HG03469 (cell line): ENCODE results near the gene EIF1AD.
"Not testable (repeated sequence)": the region's sequence is repeated elsewhere in the genome, so short reads cannot be mapped to it uniquely, and the experiment has no call there.

Experiments used
- ATAC-seq: cut with Tn5 transposase; IDR thresholded peaks from one replicate; pipeline ENCODE4 v1.9.1; 2021; ENCODE audit warnings: mild to moderate bottlenecking, moderate library complexity, moderate number of reproducible peaks; ENCODE audit not compliant: unreplicated experiment

Gene EIF1AD

DNA sequence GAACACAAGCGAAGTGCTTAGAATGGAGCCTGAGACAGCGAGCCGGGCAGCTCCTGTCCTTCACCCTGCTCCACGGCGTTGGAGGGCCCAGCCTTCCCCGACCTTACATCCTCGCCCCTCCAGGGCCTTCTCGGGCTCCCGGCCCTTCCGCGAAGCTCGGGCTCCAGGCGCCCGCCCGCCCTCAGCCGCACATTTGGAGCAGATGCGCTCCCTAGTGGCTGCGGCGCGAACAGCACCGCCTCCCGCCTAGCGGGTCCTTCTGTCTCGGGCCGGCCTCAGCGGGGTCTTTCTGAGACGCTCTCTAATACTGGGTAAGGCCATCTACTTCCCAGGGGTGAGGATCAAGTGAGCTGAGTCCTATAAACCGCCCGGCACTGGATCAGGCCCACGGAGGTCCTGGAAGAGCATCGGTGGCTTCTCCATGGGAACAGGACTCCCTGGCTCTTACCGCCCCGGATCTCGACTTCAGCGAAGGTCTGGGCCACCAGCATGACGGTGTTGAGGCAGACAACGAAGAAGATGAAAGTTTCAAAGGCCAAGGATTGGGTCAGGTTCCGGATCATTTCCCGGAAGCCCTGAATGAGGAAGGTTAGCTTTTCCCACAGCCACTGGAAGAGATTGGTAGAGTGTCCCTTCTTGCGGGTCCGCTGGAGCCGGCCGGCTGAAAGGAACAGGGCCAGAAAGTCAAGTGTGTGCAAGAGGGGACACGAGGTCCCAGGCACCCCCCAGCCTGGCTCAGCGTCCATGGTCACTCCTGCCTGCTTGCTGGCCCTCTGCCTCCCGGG, 20.6 kb upstream of the EIF1AD start:
- no peak for ATAC-seq

DNA sequence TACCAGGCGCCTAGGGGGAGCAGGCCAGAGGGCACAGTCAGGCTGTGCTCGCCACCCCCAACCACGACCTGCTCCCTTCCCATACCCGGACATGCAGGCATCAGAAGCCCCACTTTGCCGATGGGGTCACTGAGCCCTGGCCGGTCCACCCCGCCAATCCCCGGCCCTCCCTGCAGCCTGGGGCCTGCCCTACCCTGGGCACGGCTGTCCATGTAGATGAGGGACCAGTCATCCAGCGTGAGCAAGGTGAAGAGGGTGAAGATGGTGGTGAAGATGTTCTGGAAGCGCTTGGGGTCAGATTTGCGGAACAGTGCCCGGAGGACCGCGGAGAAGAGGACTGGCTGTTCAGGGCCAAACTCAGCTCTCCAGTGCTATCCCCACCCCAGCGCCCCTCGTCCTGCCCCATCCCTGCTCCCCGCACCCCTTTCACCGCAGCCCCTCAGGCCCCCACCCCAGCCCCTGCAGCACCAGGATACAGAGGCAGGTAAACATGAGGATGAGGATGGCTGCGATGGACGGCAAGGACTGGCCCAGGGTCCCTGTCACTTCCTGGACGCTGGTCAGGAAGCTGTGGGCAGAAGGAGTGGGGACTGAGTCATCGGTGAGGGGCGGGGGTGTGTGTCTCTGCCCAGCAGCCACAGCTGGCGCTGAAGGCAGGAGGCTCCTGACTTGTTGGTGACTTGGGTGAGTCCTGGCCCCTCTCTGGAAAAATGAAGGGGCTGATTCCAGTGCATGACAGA, 18.8 kb upstream of the EIF1AD start:
- no peak for ATAC-seq

DNA sequence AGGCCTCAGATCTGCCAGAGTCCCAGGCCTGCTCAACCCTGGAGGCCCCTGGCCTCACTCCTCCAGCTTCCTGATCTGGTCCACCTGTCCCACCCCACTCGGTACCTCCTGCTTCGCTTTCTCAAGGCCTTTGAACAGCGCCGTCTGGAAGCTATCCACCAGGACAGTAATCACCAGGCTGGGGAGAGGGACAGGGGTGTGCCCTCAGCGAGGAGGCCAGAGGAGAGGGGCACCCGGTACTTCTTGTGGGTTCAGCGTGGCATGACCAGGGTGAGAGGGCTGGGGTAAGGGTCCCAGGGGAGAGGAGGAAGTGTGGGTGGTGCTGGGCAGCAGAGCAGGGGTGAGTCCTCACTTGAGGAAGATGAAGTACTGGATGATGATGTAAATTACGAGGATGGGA, 18.3 kb upstream of the EIF1AD start:
- ATAC-seq: no peak

DNA sequence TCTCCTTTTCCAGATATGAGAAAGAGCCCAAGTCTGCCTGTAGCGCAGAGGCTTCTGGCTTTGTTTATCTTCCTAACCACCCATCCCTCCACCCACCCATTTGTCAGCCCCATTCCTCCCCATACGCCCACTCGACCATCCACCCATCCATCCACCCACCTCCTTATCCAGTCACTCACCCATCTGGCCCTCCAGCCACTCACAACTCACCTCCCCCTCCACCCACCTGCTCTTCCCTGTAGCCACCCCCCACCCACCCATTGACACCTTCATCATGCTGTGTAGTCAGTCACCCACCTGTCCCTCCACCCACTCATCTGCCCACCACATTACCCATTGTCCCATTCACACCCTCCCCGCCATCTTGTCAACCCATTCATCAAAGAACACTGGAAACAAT, 15.4 kb upstream of the EIF1AD start:
- no peak for ATAC-seq

DNA sequence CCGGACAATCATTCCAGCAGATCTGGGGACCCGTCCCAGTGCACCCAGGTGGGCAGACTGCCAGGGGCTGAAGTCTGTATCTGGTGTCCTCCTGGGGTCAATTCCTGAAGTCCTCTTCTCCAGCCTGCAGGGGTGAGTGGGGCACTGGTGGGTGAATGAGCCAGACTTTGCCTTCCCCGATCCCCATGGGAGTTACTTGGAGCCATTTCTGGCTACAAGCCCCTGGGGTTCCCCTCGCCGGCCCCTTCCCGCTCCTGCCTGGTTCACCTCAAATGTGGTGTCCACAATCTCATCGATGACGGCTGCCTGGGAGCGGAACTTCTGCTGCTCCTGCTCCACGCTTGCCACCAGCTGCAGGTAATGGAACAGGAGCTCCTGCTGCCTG, 14.8 kb upstream of the EIF1AD start:
- ATAC-seq: no peak

DNA sequence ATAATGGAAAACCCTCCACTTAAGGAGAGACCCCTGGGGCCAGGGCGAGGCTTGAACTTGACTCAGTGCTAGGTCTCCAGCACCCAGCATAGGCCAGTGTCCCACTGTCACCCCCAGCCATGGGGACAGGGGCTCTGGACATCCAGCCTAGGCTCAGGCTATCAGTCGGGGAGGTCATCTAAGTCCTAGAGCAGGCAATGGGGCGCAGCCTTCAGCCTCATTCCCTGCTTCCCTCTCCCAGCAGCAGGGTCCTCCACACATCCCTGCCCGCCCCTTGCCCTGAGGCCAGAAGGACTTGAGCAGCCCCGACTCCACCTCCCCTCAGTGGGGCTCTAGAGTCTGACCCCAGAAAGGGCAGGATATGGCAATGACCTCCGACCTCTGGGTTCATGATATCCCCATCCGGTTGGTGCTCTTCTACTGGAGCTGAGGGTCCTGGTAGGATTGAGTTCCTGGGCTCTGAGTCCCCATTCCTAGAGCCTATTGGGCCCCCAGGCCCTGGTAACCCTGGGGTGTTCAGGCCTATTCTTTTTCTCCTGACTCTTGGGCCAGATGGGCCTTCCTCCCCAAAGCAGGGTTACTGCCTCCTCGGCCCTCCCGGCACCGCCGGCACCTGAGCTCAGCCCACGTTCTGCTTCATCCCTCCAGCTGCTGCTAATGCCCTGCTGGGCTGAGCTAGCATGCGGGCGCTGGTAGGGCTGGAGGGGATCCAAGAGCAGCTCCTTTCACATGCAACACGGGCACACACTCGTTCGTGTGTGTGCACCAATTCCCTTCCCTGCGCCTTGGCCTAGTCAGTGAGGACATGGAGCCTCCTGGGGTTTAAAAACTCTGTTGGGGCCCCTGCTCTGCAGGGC, 14.2 kb upstream of the EIF1AD start:
- no peak for ATAC-seq

DNA sequence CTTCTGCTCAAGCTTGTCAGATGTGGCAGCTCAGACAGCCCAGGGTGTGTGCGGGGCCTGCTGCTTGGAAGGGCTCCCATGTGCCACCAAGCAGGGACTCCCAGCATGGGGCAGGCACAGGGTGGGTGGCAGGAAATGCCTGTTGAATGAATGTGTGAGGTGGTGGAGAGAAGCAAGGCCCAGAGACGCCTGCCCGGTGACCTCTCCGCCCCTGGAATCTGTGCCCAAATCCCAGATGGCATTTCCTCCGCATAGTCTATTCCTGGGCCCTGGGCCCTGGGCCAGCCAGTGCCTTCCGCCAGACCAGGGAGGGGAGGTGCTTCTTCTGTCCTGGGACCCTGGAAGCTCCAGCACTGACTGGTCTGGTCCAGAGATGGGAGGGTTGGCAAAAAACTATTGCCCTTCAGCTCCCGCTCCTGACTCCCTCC, 13.5 kb upstream of the EIF1AD start:
- ATAC-seq: no peak

DNA sequence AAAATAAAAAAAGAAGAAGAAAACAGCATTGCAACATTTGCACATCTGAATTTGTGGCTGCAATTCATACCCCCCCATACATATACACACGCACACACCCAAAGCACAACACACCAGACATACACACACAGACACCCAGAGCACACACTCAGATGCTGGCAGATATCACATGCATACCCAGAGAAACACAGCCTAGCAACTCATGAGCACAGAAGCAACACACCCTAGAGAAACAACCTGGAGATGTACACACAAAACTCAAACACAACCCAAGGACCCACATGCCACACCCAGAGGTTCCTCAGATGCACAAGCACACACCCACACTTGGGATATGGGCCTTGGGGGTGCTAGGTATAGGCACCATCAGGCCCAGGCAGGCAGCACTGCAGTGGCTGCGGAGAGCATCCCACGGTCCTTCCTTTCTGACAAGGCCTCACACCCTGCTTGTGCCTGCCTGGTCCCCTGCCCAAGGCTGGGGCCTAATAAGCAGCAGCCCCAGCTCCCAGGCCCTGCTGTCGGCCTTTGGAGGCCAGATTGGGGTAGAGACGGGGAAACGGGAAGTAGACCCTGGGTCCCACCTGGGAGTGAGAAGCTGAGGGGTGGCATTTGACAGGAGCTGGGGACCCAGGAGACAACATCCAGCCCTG, 13.0 kb upstream of the EIF1AD start:
- ATAC-seq: no peak

DNA sequence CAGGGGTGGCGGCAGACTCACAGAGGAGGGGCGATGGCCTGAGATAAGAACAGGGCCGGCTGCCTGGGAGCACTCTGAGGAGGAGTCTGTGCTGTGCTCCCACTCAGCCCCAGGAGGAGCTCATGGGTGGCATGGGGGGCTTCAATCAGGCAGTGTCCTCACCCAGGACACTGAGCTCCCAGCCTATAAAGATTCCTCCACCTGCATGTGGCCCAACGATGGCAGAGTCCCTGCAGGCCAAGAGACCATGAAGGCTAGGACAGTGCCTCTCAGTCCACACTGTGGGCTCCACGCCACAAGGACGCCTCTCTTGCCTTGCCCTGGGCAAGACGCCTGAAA, 11.8 kb upstream of the EIF1AD start:
- ATAC-seq: no peak

DNA sequence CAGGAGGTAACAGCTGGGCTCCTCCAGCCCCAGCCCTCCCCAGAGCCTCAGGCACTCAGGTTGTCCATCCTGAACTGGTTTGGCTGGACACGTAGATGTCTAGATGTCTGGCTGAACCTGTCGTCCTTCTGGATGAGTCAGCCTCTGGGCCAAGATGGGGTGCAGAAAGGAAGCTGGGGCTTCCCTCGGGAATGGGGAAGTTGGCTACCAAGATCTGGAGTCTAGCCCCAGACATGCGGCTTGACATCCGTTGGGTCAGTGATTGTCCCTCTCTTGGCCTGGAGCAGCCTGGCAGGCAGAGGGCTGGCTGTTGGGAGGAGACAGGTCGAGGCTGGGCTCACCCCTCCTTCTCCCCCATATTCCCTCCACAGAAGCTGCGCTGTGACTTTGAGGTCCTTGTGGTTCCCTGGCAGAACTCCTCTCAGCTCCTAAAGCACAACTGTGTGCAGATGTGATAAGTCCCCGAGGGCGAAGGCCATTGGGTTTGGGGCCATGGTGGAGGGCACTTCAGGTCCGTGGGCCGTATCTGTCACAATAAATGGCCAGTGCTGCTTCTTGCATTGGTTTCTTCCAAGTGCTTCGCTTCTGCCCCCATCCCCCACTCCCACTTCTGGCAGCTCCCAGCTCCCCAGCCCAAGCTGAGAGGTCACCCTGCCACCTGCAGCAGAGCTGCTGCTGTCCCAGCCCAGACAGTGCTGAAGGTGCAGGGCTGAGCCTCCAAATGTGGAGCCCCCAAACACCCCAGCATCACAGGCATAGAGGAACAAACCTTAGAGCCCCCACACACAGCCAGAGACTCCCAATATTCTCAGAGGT, 11.2 kb upstream of the EIF1AD start:
- no peak for ATAC-seq

DNA sequence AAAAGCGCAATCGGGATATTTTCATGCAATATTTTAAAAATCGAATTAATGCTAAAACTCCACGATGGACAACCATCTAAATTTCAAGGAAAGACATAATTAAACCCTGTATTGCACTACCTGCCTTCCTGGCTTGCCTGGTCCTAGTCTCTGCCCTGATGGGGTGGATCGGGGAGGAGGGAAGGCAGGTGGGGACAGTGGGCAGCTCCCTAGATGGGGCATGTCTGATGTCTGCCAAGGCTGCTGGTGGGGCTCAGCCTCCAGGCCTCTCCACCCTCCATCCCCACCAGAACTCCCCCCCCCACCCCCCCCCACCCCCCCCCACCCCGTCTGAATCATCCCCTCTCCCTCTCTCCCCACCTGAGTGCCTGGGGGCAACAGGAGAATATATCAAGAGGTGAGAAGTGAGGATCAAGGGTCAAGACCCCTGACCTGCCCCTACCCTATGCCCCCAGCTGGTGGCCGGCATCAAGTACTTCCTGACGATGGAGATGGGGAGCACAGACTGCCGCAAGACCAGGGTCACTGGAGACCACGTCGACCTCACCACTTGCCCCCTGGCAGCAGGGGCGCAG, 10.5 kb upstream of the EIF1AD start:
- ATAC-seq: no peak

DNA sequence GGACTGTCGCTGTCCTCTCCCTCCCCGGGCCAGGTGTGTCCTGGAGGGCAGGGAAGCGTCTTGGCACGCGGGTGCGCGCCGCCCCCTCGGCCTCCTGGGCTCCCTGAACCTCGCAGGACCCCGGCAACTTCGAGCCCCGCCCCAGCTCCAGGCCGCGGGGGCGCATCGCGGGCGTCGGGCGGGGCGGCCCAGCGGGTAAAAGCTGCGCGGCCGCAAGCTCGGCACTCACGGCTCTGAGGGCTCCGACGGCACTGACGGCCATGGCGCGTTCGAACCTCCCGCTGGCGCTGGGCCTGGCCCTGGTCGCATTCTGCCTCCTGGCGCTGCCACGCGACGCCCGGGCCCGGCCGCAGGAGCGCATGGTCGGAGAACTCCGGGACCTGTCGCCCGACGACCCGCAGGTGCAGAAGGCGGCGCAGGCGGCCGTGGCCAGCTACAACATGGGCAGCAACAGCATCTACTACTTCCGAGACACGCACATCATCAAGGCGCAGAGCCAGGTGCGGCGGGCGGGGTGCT, 9.9 kb upstream of the EIF1AD start, which contains the start of gene CST6:
TSS of gene CST6 (plus strand) at position 224 of the 519 bp plus-strand sequence. CDS start at position 261, 37 bp downstream.
- no peak for ATAC-seq

DNA sequence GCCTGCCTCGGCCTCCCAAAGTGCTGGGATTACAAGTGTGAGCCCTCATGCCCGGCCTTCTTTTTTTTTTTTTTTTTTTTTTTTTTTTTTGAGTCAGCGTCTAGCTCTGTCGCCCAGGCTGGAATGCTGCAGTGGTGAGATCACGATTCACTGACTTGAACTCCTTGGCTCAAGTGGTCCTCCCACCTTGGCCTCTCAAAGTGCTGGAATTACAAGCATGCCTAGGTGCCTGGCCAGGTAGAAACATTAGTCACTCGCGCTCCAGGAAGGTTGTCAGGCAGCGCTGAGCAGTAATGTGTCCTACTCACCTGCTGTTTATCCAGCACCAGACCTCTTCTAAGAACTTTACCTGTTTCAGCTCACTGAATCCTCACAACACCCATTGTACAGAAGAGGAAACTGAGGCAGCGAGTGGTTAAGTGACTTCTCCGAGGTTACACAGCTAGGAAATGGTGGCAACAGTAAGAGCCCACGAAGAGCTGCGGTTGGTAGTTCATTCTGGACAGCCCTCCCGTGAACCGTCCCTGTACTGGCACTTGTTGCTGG, 9.4 kb upstream of the EIF1AD start:
- ATAC-seq: no peak

DNA sequence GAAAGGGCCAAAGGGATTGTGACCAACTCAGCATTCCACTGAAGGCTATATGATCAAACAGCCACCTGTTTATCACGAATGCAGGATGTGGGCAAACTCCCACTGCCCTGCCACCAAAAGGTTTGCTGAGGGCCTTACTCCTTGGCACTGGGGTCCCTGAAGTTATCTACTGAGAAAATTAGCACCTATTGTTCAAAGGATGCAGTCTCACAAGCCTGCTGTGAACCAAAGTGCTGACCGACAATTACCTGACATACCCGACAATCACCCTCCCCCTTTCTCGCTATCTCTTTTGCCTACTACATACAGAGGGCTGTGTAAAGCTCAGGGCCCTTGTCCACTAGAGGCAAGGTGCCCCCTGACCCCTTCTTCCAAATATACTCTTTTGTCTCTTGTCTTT, 8.1 kb upstream of the EIF1AD start:
- not testable (repeated sequence) for ATAC-seq

DNA sequence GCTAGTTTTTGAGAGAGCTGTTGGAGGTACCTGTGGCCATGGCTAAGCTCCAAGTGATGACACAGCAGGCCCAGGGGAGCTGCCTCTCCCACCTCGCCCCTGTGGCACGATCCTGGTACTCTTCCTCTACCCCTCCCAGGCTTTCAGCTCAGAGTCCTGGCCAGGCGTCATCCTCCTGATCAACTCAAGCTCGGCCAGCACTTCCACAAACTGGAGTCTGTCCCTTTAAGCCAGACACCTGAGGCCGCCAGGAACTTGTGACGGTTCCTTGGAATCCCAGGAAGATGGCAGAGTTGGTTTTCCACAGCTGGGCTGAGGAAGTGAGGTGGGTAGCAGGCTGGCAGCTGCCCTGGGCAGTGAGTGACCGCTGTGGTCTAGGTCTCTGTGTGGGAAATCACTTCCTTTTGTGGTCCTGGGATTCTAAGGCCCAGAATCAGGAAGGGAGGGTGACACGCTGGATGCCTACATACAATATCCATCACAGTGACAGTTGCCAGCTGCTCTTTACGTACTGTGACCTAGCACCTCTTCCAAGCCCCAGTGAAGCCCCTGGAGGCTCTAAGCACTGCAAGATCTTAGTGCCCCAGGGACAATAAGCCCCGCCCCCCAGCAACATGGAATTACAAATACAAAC, 6.6 kb upstream of the EIF1AD start:
- ATAC-seq: no peak

DNA sequence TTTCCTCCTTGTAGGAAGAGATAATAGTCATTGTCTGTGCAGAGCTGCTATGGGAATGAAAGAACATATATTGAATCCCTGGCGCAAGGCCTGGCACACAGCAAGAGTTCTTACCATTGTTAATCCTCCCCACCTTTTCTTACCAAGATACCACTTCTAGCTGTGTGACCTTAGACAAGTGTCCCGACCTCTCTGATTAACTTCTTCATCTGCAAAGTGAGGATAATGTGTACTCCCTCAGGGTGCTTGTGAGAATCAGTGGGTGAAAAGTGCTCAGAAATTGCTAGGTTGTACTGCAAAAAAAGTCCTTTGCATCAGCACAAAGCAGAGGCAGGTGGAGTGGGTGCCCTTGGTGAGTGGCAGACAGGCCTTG, 6.1 kb upstream of the EIF1AD start:
- ATAC-seq: no peak

DNA sequence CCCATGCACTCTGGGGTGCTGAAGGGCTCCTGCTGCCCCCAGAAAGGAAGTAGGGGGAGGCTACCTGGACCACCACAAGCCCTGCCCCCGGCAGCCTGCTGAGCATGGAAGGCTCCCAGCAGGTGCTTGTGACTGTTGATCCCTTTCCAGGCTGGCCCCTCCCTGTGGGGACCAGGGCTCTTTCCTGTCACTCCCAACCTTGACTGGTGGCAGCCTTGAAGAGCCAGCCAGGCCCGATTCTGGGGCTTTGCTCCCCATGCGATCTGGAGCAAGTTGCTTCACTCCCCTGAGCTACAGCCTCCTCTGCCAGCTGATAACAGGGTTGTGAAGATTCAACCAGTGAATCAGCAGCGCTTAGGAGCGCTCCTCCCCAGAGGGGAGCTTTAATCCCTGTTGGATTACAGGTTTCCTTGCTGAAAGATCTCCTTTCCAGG, 5.3 kb upstream of the EIF1AD start:
- no peak for ATAC-seq

DNA sequence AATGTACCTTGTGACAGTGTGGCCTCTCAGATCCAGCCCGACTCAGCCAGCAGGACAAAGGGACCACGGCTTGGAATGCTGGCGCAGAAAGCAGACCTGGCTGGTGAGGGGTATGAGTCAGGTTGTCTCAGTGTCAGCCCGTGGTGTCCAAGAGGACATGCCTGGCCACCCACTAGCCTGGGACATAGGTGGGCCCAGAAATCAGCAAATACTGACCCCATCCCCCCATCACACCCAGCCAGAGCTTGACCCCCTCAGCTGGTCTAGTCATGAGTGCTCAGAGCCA, 4.9 kb upstream of the EIF1AD start:
- ATAC-seq: no peak
